Left lung (tissue), 10 donors: ENCODE results near the gene CDC42EP2. TPM values are rescaled to one million over a fixed set of nuclear protein-coding genes. Genes with fewer than 3 reads are reported as not detected.
"Not testable (repeated sequence)": the region's sequence is repeated elsewhere in the genome, so short reads cannot be mapped to it uniquely, and the experiment has no call there.

Experiments
- ATAC-seq: fragments of 200-7000 bp; cut with Tn5 transposase; one replicate; pipeline ENCODE4 v1.9.1; 2020; ENCODE audit warnings: moderate library complexity
- DNase-seq, 4 donors: peaks; one replicate each; pipeline ENCODE4 v3.0.0-alpha.2; 2013 to 2020
- H3K27ac ChIP-seq, 2 donors: fragments of 200-600 bp; sonication (generic) in 1 of 2; one replicate each; pipeline versions ENCODE4 v1.5.0 to v1.8.0; 2020 to 2021
- H3K27me3 ChIP-seq, 2 donors: fragments of 200-600 bp; sonication (generic) in 1 of 2; one replicate each; pipeline versions ENCODE4 v1.5.0 to v1.8.0; 2020 to 2021
- H3K36me3 ChIP-seq, 2 donors: fragments of 200-600 bp; sonication (generic) in 1 of 2; one replicate each; pipeline versions ENCODE4 v1.5.0 to v1.8.0; 2020 to 2021
- H3K4me1 ChIP-seq, 2 donors: fragments of 200-600 bp; one replicate each; pipeline ENCODE4 v1.8.0; 2021
- H3K4me3 ChIP-seq, 2 donors: fragments of 200-600 bp; sonication (generic) in 1 of 2; one replicate each; pipeline versions ENCODE4 v1.5.0 to v1.8.0; 2020 to 2021; ENCODE audit warnings: mild to moderate bottlenecking in 1 of 2
- H3K9me3 ChIP-seq, 2 donors: fragments of 200-600 bp; sonication (generic) in 1 of 2; one replicate each; pipeline versions ENCODE4 v1.5.0 to v1.8.0; 2020 to 2021
- intact Hi-C, 2 donors: fragments of 100-400 bp; cut with DNase I; formaldehyde crosslinking; loops; one replicate each; pipeline versions ENCODE4 v1.11.2 to v1.14.2; 2022
- polyA plus RNA-seq, 6 donors: library from polyadenylated mRNA; unstranded; fragments of 120-200 nt; gene quantifications; one replicate each; pipeline ENCODE4 v1.2.1, GENCODE V29; 2013; ENCODE audit not compliant: insufficient read length in 6 of 6
- total RNA-seq, 2 donors: library from RNA; stranded (reverse); fragmentation: NEBNext Ultra II Directional; extraction: Animal tissue kit (Norgen Biotek cat#: 25700); gene quantifications; one replicate each; pipeline ENCODE4 v1.2.1, GENCODE V29; 2021
- TF ChIP-seq, protein P1 (sequence below), 2 donors: fragments of 200-600 bp; sonication (generic) in 1 of 2; IDR thresholded peaks; one replicate each; pipeline versions ENCODE4 v1.5.0 to v1.8.0; 2021; ENCODE audit warnings: antibody characterized with exemption in 2 of 2
- donor health status: DM: no; HTN: yes; CAD: no.
- donor health status: DM: no; HTN: no; CAD: no.

Gene CDC42EP2
- total and polyA plus RNA-seq, 8 donors, result 4.6 to 18.5 (median 9.2) TPM

DNA sequence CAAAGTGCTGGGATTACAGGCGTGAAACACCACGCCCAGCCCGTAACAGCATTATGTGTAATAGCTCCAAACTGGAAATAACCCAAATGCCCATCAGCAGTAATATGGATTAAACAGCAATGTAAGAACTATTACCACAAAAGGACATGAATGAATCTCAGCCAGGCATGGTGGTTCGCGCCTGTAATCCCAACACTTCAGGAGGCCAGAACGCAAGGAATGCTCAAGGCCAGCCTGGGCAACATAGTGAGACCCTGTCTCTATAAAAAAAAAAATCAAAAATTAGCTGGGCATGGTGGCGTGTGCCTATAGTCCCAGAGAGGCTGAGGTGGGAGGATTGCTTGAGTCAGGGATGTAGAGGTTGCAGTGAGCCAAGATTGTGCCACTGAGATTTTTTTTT, 15.9 kb downstream of the CDC42EP2 start:
- H3K9me3 ChIP-seq, result no peaks in the 10 kb centered on the region
- no peak overlapping the region for H3K27ac ChIP-seq
- H3K27me3 ChIP-seq, result no peaks in the 10 kb centered on the region
- H3K4me1 ChIP-seq, result peaks cover 10 to 23% of the 10 kb centered on the region in 2 donors
- no peaks in the 10 kb centered on the region for H3K36me3 ChIP-seq
- H3K4me3 ChIP-seq, result no peak overlapping the region
- ATAC-seq, result no peak
- peak in 1 of 4 donors; percentile 15 for DNase-seq
- TF ChIP-seq, protein P1, sequence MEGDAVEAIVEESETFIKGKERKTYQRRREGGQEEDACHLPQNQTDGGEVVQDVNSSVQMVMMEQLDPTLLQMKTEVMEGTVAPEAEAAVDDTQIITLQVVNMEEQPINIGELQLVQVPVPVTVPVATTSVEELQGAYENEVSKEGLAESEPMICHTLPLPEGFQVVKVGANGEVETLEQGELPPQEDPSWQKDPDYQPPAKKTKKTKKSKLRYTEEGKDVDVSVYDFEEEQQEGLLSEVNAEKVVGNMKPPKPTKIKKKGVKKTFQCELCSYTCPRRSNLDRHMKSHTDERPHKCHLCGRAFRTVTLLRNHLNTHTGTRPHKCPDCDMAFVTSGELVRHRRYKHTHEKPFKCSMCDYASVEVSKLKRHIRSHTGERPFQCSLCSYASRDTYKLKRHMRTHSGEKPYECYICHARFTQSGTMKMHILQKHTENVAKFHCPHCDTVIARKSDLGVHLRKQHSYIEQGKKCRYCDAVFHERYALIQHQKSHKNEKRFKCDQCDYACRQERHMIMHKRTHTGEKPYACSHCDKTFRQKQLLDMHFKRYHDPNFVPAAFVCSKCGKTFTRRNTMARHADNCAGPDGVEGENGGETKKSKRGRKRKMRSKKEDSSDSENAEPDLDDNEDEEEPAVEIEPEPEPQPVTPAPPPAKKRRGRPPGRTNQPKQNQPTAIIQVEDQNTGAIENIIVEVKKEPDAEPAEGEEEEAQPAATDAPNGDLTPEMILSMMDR (IDR thresholded peaks at IDR 0.05), result no peak
- intact Hi-C loops, result no loop called here

- peaks cover 10 to 33% of the 10 kb centered on the region in 2 donors for H3K4me1 ChIP-seq
- peak in 1 of 4 donors; percentile 20 for DNase-seq
- H3K36me3 ChIP-seq, ATAC-seq, H3K4me3 ChIP-seq, intact Hi-C loops, H3K27ac ChIP-seq, H3K9me3 ChIP-seq, H3K27me3 ChIP-seq: not testable (repeated sequence)
Measured at GRCh38 chr11:65332591-65332990, 17.9 kb downstream of the CDC42EP2 start.

- peak overlapping the region; percentile 94 to 97 for H3K4me3 ChIP-seq
- no peaks in the 10 kb centered on the region for H3K27me3 ChIP-seq
- DNase-seq (no peak), ATAC-seq (no peak)
- H3K27ac ChIP-seq, result peak overlapping the region in 1 of 2 donors; percentile 85
- TF ChIP-seq, protein P1 (IDR thresholded peaks at IDR 0.05), result no peak
- no peaks in the 10 kb centered on the region for H3K9me3 ChIP-seq
- H3K4me1 ChIP-seq, result peaks cover 10 to 26% of the 10 kb centered on the region in 2 donors
- H3K36me3 ChIP-seq, result peaks cover 0 to 7% of the 10 kb centered on the region in 2 donors
- intact Hi-C loops, result no loop called here
Measured at GRCh38 chr11:65334696-65335295, 20.1 kb downstream of the CDC42EP2 start.

DNA sequence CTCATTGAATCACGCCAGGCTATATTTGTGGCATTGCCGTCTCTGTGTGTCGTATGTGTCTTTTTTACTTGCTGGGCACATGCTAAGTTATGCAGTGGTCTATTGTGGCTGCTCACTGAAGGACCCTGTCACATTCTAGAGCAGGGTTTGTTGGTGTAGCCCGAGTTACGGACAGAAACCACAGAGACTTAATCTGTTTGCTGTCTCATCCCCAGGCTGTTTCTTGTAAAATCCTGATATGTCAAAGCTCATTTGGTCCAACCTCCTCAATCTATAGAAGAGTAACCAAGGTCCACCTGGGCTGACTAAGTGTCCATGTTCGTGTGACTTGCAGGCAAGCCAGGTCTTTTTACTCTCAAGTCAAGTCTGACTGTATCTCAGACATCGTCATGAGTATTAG, 24.0 kb downstream of the CDC42EP2 start:
- Histone ChIP-seq H3K4me1 (peaks cover 10 to 24% of the 10 kb centered on the region in 2 donors), H3K27ac (no peak overlapping the region), H3K4me3 (no peak overlapping the region), H3K9me3 (no peaks in the 10 kb centered on the region), H3K36me3 (peaks cover 8 to 44% of the 10 kb centered on the region in 2 donors), H3K27me3 (no peaks in the 10 kb centered on the region)
- no peak for DNase-seq
- ATAC-seq, result no peak
- intact Hi-C loops, result no loop called here
- TF ChIP-seq, protein P1 (IDR thresholded peaks at IDR 0.05), result no peak

- peaks cover under 1 to 13% of the 10 kb centered on the region in 2 donors for H3K4me1 ChIP-seq
- no peak overlapping the region for H3K4me3 ChIP-seq
- no peaks in the 10 kb centered on the region for H3K27me3 ChIP-seq
- peaks cover 8 to 59% of the 10 kb centered on the region in 2 donors for H3K36me3 ChIP-seq
- no peak overlapping the region for H3K27ac ChIP-seq
- H3K9me3 ChIP-seq, result no peaks in the 10 kb centered on the region
- ATAC-seq (no peak), DNase-seq (no peak)
- TF ChIP-seq, protein P1 (IDR thresholded peaks at IDR 0.05), result no peak
- intact Hi-C loops, result no loop called here
Measured at GRCh38 chr11:65340226-65340625, 25.6 kb downstream of the CDC42EP2 start.

DNA sequence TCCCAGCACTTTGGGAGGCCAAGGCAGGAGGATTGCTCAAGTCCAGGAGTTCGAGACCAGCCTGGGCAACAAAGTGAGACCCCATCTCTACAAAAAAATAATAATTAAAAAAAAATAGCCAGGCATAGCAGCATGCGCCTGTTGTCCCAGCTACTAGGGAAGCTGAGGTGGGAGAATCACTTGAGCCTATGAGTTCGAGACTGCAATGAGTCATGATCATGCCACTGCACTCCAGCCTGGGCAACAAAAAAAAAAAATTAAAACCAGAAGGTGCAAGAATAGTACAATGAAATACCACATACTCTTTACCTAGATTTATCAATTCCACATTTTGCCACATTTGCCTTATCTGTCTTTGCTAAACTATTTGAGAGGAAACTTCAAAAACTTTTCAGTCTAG, 27.2 kb downstream of the CDC42EP2 start:
- Histone ChIP-seq H3K9me3 (no peaks in the 10 kb centered on the region), H3K36me3 (peaks cover 8 to 76% of the 10 kb centered on the region in 2 donors), H3K27ac (no peak overlapping the region), H3K4me3 (no peak overlapping the region), H3K4me1 (no peaks in the 10 kb centered on the region), H3K27me3 (no peaks in the 10 kb centered on the region)
- TF ChIP-seq, protein P1 (IDR thresholded peaks at IDR 0.05), result no peak
- no peak for ATAC-seq
- intact Hi-C loops, result no loop called here
- DNase-seq, result no peak
